MG63 (cell line): ENCODE measurements around the gene PDE6A. TPM values are rescaled to one million over a fixed set of nuclear protein-coding genes. Genes with fewer than 3 reads are reported as not detected.

Source experiments
- DNase-seq: peaks from one replicate; pipeline ENCODE4 v3.0.0-alpha.2; 2020
- H3K27me3 ChIP-seq: fragments of 250-450 bp; sonication (Bioruptor Pico); 2 replicates; pipeline ENCODE4 v1.5.1; 2020; ENCODE audit warnings: mild to moderate bottlenecking, moderate library complexity
- H3K36me3 ChIP-seq: fragments of 250-450 bp; sonication (Bioruptor Pico); 2 replicates; pipeline ENCODE4 v1.5.1; 2020; ENCODE audit warnings: mild to moderate bottlenecking, moderate library complexity
- H3K4me3 ChIP-seq: fragments of 250-450 bp; sonication (Bioruptor Pico); 2 replicates; pipeline ENCODE4 v1.5.1; 2020; ENCODE audit warnings: mild to moderate bottlenecking, moderate library complexity
- H3K9me3 ChIP-seq: fragments of 250-450 bp; sonication (Bioruptor Pico); 2 replicates; pipeline ENCODE4 v1.5.1; 2020; ENCODE audit warnings: mild to moderate bottlenecking, moderate library complexity
- total RNA-seq: library from RNA; depleted of rRNA; stranded (reverse); fragments of >200 nt; shearing (Covaris generic); gene quantifications from 2 replicates; pipeline ENCODE4 v1.2.3, GENCODE V29; 2014; ENCODE audit warnings: low replicate concordance; rRNA removed

The PDE6A gene
- total RNA-seq, 1 experiment from 2014 or later = not detected

DNA sequence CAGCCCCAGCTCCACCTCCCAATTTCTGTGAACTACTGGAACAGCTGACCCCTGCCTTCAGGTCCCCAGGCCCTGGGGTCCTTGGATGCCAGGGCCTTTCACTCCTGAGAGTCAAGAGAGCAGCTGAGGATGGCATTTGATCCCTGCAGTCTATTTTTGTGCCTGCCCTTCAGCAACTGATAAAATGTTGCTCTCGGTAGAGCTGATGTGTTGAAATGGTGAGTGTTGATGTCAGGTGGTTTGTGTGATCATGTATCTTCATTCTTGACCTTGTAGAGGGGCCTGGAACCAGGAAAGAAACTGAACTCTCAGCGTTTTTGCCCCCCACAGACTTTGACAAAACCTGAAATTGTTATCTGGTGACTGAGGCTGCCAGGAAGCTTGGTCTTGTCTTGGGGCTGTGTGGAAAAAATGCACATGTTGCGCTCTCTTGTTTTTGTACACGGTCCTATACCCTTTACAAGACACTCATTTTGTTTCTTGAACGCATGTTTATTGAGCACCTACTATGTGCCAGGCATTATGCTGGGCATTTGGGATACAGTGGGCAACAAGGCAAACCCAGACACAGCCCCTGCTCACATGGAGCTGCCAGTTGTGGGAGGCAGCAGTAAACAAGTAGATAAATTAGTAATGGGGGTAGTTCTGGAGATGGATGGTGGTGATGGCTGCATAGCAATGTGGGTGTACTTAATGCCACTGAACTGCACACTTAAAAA, 136.2 kb downstream of the PDE6A start:
- DNase-seq = no peak
- H3K27me3 ChIP-seq = no peaks in the 10 kb centered on the region
- no peak overlapping the region for H3K4me3 ChIP-seq
- H3K36me3 ChIP-seq = no peaks in the 10 kb centered on the region
- no peaks in the 10 kb centered on the region for H3K9me3 ChIP-seq

Other genes with a start within 250 kb of the PDE6A start
- 0.59 and 1.2 TPM in 2 replicates for gene PPARGC1B, start 214.5 kb downstream of the PDE6A start, total RNA-seq
- gene SLC26A2, start 16.0 kb upstream of the PDE6A start, total RNA-seq = 8.7 and 13.2 TPM in 2 replicates
- gene TIGD6, start 55.9 kb upstream of the PDE6A start, total RNA-seq = 4.9 and 6.6 TPM in 2 replicates
- 28.9 and 38.2 TPM in 2 replicates for gene HMGXB3, start 55.9 kb upstream of the PDE6A start, total RNA-seq
- gene CSF1R, start 141.8 kb upstream of the PDE6A start, total RNA-seq = 0.26 TPM in 1 of 2 replicates, not detected in the other
- 6.1 and 10.4 TPM in 2 replicates for gene PDGFRB, start 211.1 kb upstream of the PDE6A start, total RNA-seq
- gene CDX1, start 222.0 kb upstream of the PDE6A start, total RNA-seq = 0.07 TPM in 1 of 2 replicates, not detected in the other
- not detected in 2 replicates for gene SLC6A7, start 245.3 kb upstream of the PDE6A start, total RNA-seq